ENCODE data around the gene PDE9A.

The PDE9A gene

GRCh38 chr21:42657676-42658319, 4.4 kb downstream of the PDE9A start:
- Histone ChIP-seq H3K27me3 (ENCODE audit: control insufficient read depth in 2 of 2, insufficient read depth in 2 of 2, low read length in 2 of 2) (peaks cover 0 to 9% of the 10 kb centered on the region in 2 donors), H3K4me3 (ENCODE audit: low read length in 2 of 2) (no peak overlapping the region), H3K9ac (ENCODE audit: low read depth in 1 of 2, low read length in 2 of 2) (no peak overlapping the region), H3K27ac (ENCODE audit: low read depth in 2 of 2, low read length in 2 of 2) (no peak overlapping the region), H3K36me3 (ENCODE audit: control insufficient read depth in 2 of 2, insufficient read depth in 2 of 2, low read length in 2 of 2) (peaks cover 6 to 7% of the 10 kb centered on the region in 2 donors), H3K9me3 (ENCODE audit: control insufficient read depth in 2 of 2, low read length in 2 of 2) (no peaks in the 10 kb centered on the region), H3K4me1 (ENCODE audit: control insufficient read depth in 2 of 2, insufficient read depth in 2 of 2, low read length in 2 of 2) (peaks cover 20 to 25% of the 10 kb centered on the region in 2 donors)

DNA sequence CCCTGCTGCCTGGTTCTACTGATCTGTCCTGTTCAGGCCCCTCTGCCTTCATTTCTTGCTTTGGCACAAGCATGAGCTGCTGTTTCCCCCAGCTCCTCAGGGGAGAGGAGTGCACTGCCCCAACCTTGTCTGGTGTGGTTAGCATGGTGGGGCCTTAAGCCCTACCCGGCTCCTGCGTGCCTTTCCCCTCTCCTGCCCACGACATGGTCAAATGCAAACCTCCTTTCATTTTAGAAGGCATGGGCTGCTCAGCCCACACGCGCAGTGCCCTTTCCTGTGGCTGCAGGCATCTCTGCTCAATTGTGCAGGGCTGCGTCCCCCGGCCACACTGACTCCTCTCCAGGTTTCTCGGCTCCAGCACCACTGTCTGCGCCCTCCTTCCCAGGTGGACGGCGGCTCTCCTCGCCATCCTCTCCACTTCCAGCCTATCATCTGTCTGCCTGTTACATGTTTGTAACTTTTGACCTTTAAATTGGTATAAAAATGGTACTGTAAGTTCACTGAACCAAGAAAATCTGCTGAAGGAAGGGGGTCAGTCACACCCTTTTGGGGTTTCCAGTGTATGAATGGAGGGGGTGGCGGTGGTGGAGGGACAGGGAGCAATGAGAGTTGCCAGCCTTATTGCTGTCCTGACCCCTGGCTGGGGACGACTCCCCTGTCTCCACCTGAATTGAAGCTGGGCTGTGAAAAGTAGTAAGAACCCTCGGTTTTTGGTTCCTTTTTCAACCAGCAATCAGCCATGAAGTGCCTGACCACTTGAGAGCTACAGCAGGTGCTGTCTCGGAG, 5.1 kb downstream of the PDE9A start:
- Histone ChIP-seq H3K4me1 (ENCODE audit: control insufficient read depth in 2 of 2, insufficient read depth in 2 of 2, low read length in 2 of 2) (peaks cover 20 to 21% of the 10 kb centered on the region in 2 donors), H3K27ac (ENCODE audit: low read depth in 2 of 2, low read length in 2 of 2) (no peak overlapping the region), H3K9ac (ENCODE audit: low read depth in 1 of 2, low read length in 2 of 2) (no peak overlapping the region), H3K27me3 (ENCODE audit: control insufficient read depth in 2 of 2, insufficient read depth in 2 of 2, low read length in 2 of 2) (peaks cover 0 to 9% of the 10 kb centered on the region in 2 donors), H3K4me3 (ENCODE audit: low read length in 2 of 2) (no peak overlapping the region), H3K36me3 (ENCODE audit: control insufficient read depth in 2 of 2, insufficient read depth in 2 of 2, low read length in 2 of 2) (peaks cover 9 to 10% of the 10 kb centered on the region in 2 donors), H3K9me3 (ENCODE audit: control insufficient read depth in 2 of 2, low read length in 2 of 2) (no peaks in the 10 kb centered on the region)

DNA sequence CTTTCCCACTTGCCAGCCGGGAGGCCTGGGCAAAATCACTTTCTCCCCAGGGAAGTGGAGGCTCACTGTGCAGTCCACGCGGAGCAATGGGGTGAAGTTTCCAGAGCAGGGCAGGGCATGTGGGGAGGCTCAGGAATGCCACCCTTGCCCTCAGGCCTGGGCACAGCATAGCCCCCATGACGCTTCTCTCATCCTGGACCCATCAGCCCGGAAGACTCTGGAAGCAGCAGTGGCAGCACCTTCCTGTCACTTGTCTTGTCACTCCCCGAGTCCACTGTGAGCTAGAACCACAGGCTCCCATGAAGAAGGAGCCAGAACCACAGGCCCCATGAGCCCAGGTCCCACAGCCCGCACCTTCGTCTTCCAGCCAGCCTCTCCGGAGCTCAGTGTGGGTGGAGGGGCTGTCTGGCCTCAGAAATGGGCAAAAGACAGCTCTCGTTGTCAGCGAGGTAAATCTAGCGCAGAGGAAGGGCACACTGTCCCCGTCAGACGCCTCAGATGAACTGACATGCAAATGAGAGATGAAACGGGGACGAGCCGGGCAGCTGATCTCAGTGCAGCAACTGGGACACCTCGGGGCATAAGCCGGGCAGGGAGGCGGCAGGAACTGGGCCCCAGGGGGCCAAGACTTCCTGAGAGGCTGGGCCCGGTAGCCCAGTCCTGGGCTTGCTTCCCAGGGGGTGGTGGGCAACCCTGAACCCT, 6.1 kb downstream of the PDE9A start:
- Histone ChIP-seq H3K9me3 (ENCODE audit: control insufficient read depth in 2 of 2, low read length in 2 of 2) (no peaks in the 10 kb centered on the region), H3K27ac (ENCODE audit: low read depth in 2 of 2, low read length in 2 of 2) (no peak overlapping the region), H3K4me1 (ENCODE audit: control insufficient read depth in 2 of 2, insufficient read depth in 2 of 2, low read length in 2 of 2) (peaks cover 15 to 19% of the 10 kb centered on the region in 2 donors), H3K27me3 (ENCODE audit: control insufficient read depth in 2 of 2, insufficient read depth in 2 of 2, low read length in 2 of 2) (peaks cover 0 to 8% of the 10 kb centered on the region in 2 donors), H3K36me3 (ENCODE audit: control insufficient read depth in 2 of 2, insufficient read depth in 2 of 2, low read length in 2 of 2) (peaks cover 9 to 10% of the 10 kb centered on the region in 2 donors), H3K4me3 (ENCODE audit: low read length in 2 of 2) (no peak overlapping the region), H3K9ac (ENCODE audit: low read depth in 1 of 2, low read length in 2 of 2) (no peak overlapping the region)

DNA sequence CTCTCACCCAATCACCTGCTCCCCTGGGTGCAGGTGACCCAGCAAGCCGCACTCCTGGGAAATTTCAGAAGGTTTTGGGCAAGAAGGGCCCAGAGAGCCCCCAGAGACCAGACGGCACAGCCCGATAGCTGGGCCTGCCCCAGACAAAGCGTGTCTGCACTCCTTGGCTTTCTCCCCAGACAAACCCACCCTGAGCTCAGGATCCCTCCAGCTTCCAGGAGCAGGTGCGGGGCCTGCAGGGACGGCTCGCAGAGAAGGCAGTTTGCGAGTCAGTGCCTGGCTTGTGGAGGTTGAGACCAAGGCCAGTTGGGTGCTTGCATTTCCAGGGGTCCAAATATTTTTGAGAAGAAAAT, 6.7 kb downstream of the PDE9A start:
- Histone ChIP-seq H3K36me3 (ENCODE audit: control insufficient read depth in 2 of 2, insufficient read depth in 2 of 2, low read length in 2 of 2) (peaks cover 9 to 10% of the 10 kb centered on the region in 2 donors), H3K27me3 (ENCODE audit: control insufficient read depth in 2 of 2, insufficient read depth in 2 of 2, low read length in 2 of 2) (peaks cover 0 to 5% of the 10 kb centered on the region in 2 donors), H3K4me3 (ENCODE audit: low read length in 2 of 2) (no peak overlapping the region), H3K27ac (ENCODE audit: low read depth in 2 of 2, low read length in 2 of 2) (no peak overlapping the region), H3K9ac (ENCODE audit: low read depth in 1 of 2, low read length in 2 of 2) (no peak overlapping the region), H3K9me3 (ENCODE audit: control insufficient read depth in 2 of 2, low read length in 2 of 2) (no peaks in the 10 kb centered on the region), H3K4me1 (ENCODE audit: control insufficient read depth in 2 of 2, insufficient read depth in 2 of 2, low read length in 2 of 2) (peaks cover 9 to 14% of the 10 kb centered on the region in 2 donors)

- Histone ChIP-seq H3K27me3 (ENCODE audit: control insufficient read depth in 2 of 2, insufficient read depth in 2 of 2, low read length in 2 of 2) (no peaks in the 10 kb centered on the region), H3K4me1 (ENCODE audit: control insufficient read depth in 2 of 2, insufficient read depth in 2 of 2, low read length in 2 of 2) (no peaks in the 10 kb centered on the region), H3K27ac (ENCODE audit: low read depth in 2 of 2, low read length in 2 of 2) (no peak overlapping the region), H3K9me3 (ENCODE audit: control insufficient read depth in 2 of 2, low read length in 2 of 2) (no peaks in the 10 kb centered on the region), H3K9ac (ENCODE audit: low read depth in 1 of 2, low read length in 2 of 2) (no peak overlapping the region), H3K36me3 (ENCODE audit: control insufficient read depth in 2 of 2, insufficient read depth in 2 of 2, low read length in 2 of 2) (peaks cover 9 to 10% of the 10 kb centered on the region in 2 donors), H3K4me3 (ENCODE audit: low read length in 2 of 2) (no peak overlapping the region)
These were observed 8.4 kb downstream of the PDE9A start for GRCh38 chr21:42661688-42662429.

DNA sequence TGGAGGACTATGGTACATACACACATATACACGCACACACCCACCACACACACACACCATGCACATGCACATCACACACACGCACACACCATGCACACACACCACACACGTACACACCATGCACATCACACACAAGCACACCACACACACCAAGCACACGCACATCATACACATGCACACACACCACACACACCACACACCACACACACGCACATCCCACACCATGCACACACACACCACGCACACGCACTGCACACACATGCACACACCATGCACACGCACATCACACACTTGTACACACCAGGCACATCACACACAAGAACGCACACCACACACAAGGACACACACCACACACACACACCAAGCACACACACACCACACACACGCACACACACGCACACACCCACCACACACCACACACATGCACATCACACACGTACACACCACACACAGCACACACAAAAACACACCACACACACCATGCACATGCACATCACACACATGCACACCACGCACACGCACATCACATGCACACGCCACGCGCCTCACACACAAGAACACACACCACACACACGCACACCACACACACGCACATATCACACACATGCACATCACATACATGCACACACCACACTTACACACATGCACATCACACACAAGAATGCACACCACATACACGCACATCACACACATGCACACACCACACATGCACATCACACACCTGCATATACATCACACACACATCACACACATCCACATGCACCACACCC, 9.2 kb downstream of the PDE9A start:
- Histone ChIP-seq H3K9me3 (ENCODE audit: control insufficient read depth in 2 of 2, low read length in 2 of 2) (no peaks in the 10 kb centered on the region), H3K27ac (ENCODE audit: low read depth in 2 of 2, low read length in 2 of 2) (no peak overlapping the region), H3K4me1 (ENCODE audit: control insufficient read depth in 2 of 2, insufficient read depth in 2 of 2, low read length in 2 of 2) (no peaks in the 10 kb centered on the region), H3K36me3 (ENCODE audit: control insufficient read depth in 2 of 2, insufficient read depth in 2 of 2, low read length in 2 of 2) (peaks cover 9 to 10% of the 10 kb centered on the region in 2 donors), H3K4me3 (ENCODE audit: low read length in 2 of 2) (no peak overlapping the region), H3K27me3 (ENCODE audit: control insufficient read depth in 2 of 2, insufficient read depth in 2 of 2, low read length in 2 of 2) (no peaks in the 10 kb centered on the region), H3K9ac (ENCODE audit: low read depth in 1 of 2, low read length in 2 of 2) (no peak overlapping the region)

DNA sequence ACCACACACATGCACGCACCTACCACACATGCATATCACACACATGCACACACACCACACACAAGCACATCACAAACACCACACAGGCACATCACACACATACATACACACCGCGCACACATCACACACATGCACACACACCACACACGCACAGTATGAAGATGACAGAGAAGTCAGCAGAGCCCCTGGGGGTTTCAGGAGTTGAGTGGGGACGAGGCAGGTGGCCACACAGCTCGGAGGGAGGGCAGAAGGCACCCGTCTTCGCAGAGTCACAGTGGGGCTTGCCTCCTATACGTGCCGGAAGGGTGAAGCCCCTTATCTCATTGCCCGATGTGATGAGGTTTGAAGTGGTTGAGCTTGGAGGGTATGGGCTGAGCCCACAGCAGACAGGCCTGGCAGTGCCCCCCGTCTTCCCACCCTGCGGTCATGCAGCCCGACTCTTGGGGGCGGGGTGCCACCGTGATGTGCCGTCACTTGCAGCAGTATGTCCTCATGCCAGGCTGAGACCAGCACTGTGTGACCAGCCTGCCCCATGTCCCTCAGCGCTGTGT, 9.9 kb downstream of the PDE9A start:
- Histone ChIP-seq H3K4me1 (ENCODE audit: control insufficient read depth in 2 of 2, insufficient read depth in 2 of 2, low read length in 2 of 2) (no peaks in the 10 kb centered on the region), H3K9me3 (ENCODE audit: control insufficient read depth in 2 of 2, low read length in 2 of 2) (no peaks in the 10 kb centered on the region), H3K9ac (ENCODE audit: low read depth in 1 of 2, low read length in 2 of 2) (no peak overlapping the region), H3K4me3 (ENCODE audit: low read length in 2 of 2) (no peak overlapping the region), H3K27ac (ENCODE audit: low read depth in 2 of 2, low read length in 2 of 2) (no peak overlapping the region), H3K27me3 (ENCODE audit: control insufficient read depth in 2 of 2, insufficient read depth in 2 of 2, low read length in 2 of 2) (no peaks in the 10 kb centered on the region), H3K36me3 (ENCODE audit: control insufficient read depth in 2 of 2, insufficient read depth in 2 of 2, low read length in 2 of 2) (peaks cover 9 to 10% of the 10 kb centered on the region in 2 donors)

DNA sequence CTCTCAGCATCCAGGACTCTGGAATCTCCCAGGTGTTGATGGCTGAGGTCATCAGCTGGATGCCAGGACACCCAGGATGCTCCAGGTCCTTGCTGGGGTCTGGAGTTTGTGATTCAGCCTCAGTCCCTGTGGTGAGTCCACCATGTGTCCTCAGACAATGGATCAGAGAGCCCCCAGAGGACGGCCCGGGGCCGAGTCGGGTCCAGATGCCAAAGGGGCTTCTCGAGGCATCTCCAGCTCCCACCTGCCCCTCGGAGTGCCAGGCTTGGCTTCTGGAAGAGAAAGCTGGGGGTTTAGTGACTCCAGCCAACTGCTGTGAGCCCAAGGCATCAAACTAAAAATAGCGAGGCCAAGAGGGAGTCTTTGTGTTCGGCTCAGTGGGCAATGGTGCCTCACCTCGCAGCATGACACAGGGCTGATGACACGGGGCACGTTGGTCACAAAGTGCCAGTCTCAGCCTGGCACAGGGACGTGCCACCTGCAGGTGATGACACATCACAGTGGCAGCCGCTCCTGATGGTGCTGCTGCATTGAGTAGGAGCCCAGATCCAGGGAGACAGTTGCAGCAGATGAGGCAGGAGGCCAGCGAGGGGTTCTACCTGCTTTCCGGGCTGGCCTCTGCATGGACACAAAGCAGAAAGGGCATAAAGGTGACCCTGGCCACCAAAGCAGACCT, 10.6 kb downstream of the PDE9A start:
- H3K9ac ChIP-seq (ENCODE audit: low read depth in 1 of 2, low read length in 2 of 2): no peak overlapping the region

GRCh38 chr21:42664614-42665013, 11.2 kb downstream of the PDE9A start:
- peaks cover 9 to 10% of the 10 kb centered on the region in 2 donors for H3K36me3 ChIP-seq (ENCODE audit: control insufficient read depth in 2 of 2, insufficient read depth in 2 of 2, low read length in 2 of 2)
- H3K27me3 ChIP-seq (ENCODE audit: control insufficient read depth in 2 of 2, insufficient read depth in 2 of 2, low read length in 2 of 2): no peaks in the 10 kb centered on the region
- H3K9ac ChIP-seq (ENCODE audit: low read depth in 1 of 2, low read length in 2 of 2): no peak overlapping the region
- H3K4me1 ChIP-seq (ENCODE audit: control insufficient read depth in 2 of 2, insufficient read depth in 2 of 2, low read length in 2 of 2): no peaks in the 10 kb centered on the region
- H3K4me3 ChIP-seq (ENCODE audit: low read length in 2 of 2): no peak overlapping the region
- H3K9me3 ChIP-seq (ENCODE audit: control insufficient read depth in 2 of 2, low read length in 2 of 2): no peaks in the 10 kb centered on the region
- no peak overlapping the region for H3K27ac ChIP-seq (ENCODE audit: low read depth in 2 of 2, low read length in 2 of 2)

More for the DNA sequence above, 10.6 kb downstream of the PDE9A start:
- Histone ChIP-seq H3K27me3 (ENCODE audit: control insufficient read depth in 2 of 2, insufficient read depth in 2 of 2, low read length in 2 of 2) (no peaks in the 10 kb centered on the region), H3K4me3 (ENCODE audit: low read length in 2 of 2) (no peak overlapping the region), H3K4me1 (ENCODE audit: control insufficient read depth in 2 of 2, insufficient read depth in 2 of 2, low read length in 2 of 2) (no peaks in the 10 kb centered on the region), H3K9me3 (ENCODE audit: control insufficient read depth in 2 of 2, low read length in 2 of 2) (no peaks in the 10 kb centered on the region), H3K36me3 (ENCODE audit: control insufficient read depth in 2 of 2, insufficient read depth in 2 of 2, low read length in 2 of 2) (peaks cover 9 to 10% of the 10 kb centered on the region in 2 donors), H3K27ac (ENCODE audit: low read depth in 2 of 2, low read length in 2 of 2) (no peak overlapping the region)
